Activated T-cell treated with anti-CD3 and anti-CD28 coated beads, Interleukin-2, amount 50 U/mL, for 72 hours (primary cell): ENCODE results near the gene SCTR. TPM values are rescaled to one million over a fixed set of nuclear protein-coding genes. Genes with fewer than 3 reads are reported as not detected.

Experiments used
- ATAC-seq, 2 donors: fragments of 150-1000 bp; cut with Tn5 transposase; replicated peaks in 1 of 2; 2 replicates each; pipeline ENCODE4 v1.10.0; 2021; ENCODE audit warnings: moderate library complexity in 2 of 2, mild to moderate bottlenecking in 1 of 2
- DNase-seq, 2 donors: peaks; one replicate each; pipeline ENCODE4 v3.0.0; 2021 to 2022; ENCODE audit warnings: mixed read lengths in 1 of 2
- H3K27ac Mint-ChIP-seq: one replicate; pipeline ENCODE4 v1.8.0; 2022; ENCODE audit warnings: mild to moderate bottlenecking, moderate library complexity, mixed read lengths
- H3K27me3 Mint-ChIP-seq: one replicate; pipeline ENCODE4 v1.8.0; 2022; ENCODE audit warnings: low read depth, mixed read lengths
- H3K36me3 Mint-ChIP-seq, 2 donors: one replicate each; pipeline ENCODE4 v1.8.0; 2022; ENCODE audit warnings: mixed read lengths in 2 of 2, mild to moderate bottlenecking in 1 of 2; ENCODE audit not compliant: insufficient read depth in 2 of 2
- H3K4me1 Mint-ChIP-seq: one replicate; pipeline ENCODE4 v1.8.0; 2022; ENCODE audit warnings: low read depth, mixed read lengths
- H3K4me3 Mint-ChIP-seq, 2 donors: one replicate each; pipeline ENCODE4 v1.8.0; 2022; ENCODE audit warnings: mild to moderate bottlenecking in 2 of 2, mixed read lengths in 2 of 2, moderate library complexity in 2 of 2
- H3K9me3 Mint-ChIP-seq, 2 donors: one replicate each; pipeline ENCODE4 v1.8.0; 2022; ENCODE audit warnings: mixed read lengths in 2 of 2
- total RNA-seq, 2 donors: library from RNA; stranded (reverse); gene quantifications; one replicate each; pipeline ENCODE4 v1.2.3, GENCODE V29; 2022

Gene SCTR
- total RNA-seq, 2 donors from 2014 or later = not detected

- no peak overlapping the region for H3K27ac Mint-ChIP-seq
- ATAC-seq = no peak
Measured at GRCh38 chr2:119438128-119438656, 86.1 kb downstream of the SCTR start.

GRCh38 chr2:119436993-119437772, 87.1 kb downstream of the SCTR start:
- Mint-ChIP-seq H3K9me3 (no peaks in the 10 kb centered on the region), H3K27ac (no peak overlapping the region)
- DNase-seq = no peak

More at GRCh38 chr2:119438128-119438656, 86.1 kb downstream of the SCTR start:
- H3K9me3 Mint-ChIP-seq = no peaks in the 10 kb centered on the region
- H3K27me3 Mint-ChIP-seq = peaks cover 34% of the 10 kb centered on the region
- no peaks in the 10 kb centered on the region for H3K4me1 Mint-ChIP-seq
- H3K36me3 Mint-ChIP-seq = no peaks in the 10 kb centered on the region
- DNase-seq = no peak
- no peak overlapping the region for H3K4me3 Mint-ChIP-seq

GRCh38 chr2:119435953-119436297, 88.4 kb downstream of the SCTR start:
- H3K27ac Mint-ChIP-seq = no peak overlapping the region
- no peak for ATAC-seq
- peaks cover 51% of the 10 kb centered on the region for H3K27me3 Mint-ChIP-seq
- DNase-seq = no peak
- H3K9me3 Mint-ChIP-seq = no peaks in the 10 kb centered on the region
- H3K4me1 Mint-ChIP-seq = peaks cover 6% of the 10 kb centered on the region
- no peak overlapping the region for H3K4me3 Mint-ChIP-seq
- H3K36me3 Mint-ChIP-seq = no peaks in the 10 kb centered on the region

More at GRCh38 chr2:119436993-119437772, 87.1 kb downstream of the SCTR start:
- peaks cover 4% of the 10 kb centered on the region for H3K4me1 Mint-ChIP-seq
- H3K4me3 Mint-ChIP-seq = no peak overlapping the region
- no peak for ATAC-seq
- peaks cover 45% of the 10 kb centered on the region for H3K27me3 Mint-ChIP-seq
- H3K36me3 Mint-ChIP-seq = no peaks in the 10 kb centered on the region

GRCh38 chr2:119435081-119435952, 89.0 kb downstream of the SCTR start:
- Mint-ChIP-seq H3K4me3 (no peak overlapping the region), H3K36me3 (no peaks in the 10 kb centered on the region), H3K27ac (no peak overlapping the region), H3K9me3 (no peaks in the 10 kb centered on the region), H3K27me3 (peaks cover 57% of the 10 kb centered on the region), H3K4me1 (peaks cover 6% of the 10 kb centered on the region)
- no peak for DNase-seq
- no peak for ATAC-seq

GRCh38 chr2:119434664-119435063, 89.6 kb downstream of the SCTR start:
- Mint-ChIP-seq H3K4me1 (peaks cover 6% of the 10 kb centered on the region), H3K9me3 (no peaks in the 10 kb centered on the region), H3K36me3 (no peaks in the 10 kb centered on the region), H3K27me3 (peaks cover 64% of the 10 kb centered on the region), H3K4me3 (no peak overlapping the region), H3K27ac (no peak overlapping the region)
- no peak for DNase-seq
- no peak for ATAC-seq

- no peak overlapping the region for H3K4me3 Mint-ChIP-seq
- H3K9me3 Mint-ChIP-seq = no peaks in the 10 kb centered on the region
- no peak overlapping the region for H3K27ac Mint-ChIP-seq
- peaks cover 71% of the 10 kb centered on the region for H3K27me3 Mint-ChIP-seq
- no peaks in the 10 kb centered on the region for H3K36me3 Mint-ChIP-seq
- DNase-seq (no peak), ATAC-seq (no peak)
- H3K4me1 Mint-ChIP-seq = peaks cover 6% of the 10 kb centered on the region
Measured at GRCh38 chr2:119433636-119434327, 90.5 kb downstream of the SCTR start.

- Mint-ChIP-seq H3K27ac (no peak overlapping the region), H3K36me3 (no peaks in the 10 kb centered on the region), H3K27me3 (peaks cover 67% of the 10 kb centered on the region), H3K4me1 (peaks cover 6% of the 10 kb centered on the region), H3K4me3 (no peak overlapping the region), H3K9me3 (no peaks in the 10 kb centered on the region)
- ATAC-seq (no peak), DNase-seq (no peak)
Measured at GRCh38 chr2:119432851-119433522, 91.3 kb downstream of the SCTR start.

GRCh38 chr2:119431976-119432850, 92.1 kb downstream of the SCTR start:
- H3K27me3 Mint-ChIP-seq = peaks cover 73% of the 10 kb centered on the region
- H3K36me3 Mint-ChIP-seq = no peaks in the 10 kb centered on the region
- ATAC-seq (peak in 1 of 2 donors; percentile 34), DNase-seq (peak in 1 of 2 donors; percentile 4)
- H3K27ac Mint-ChIP-seq = no peak overlapping the region
- H3K4me3 Mint-ChIP-seq = peak overlapping the region; percentile 42 to 70
- peaks cover 6% of the 10 kb centered on the region for H3K4me1 Mint-ChIP-seq
- no peaks in the 10 kb centered on the region for H3K9me3 Mint-ChIP-seq

- peak within 1 kb of the TSS; percentile 42 to 70 for H3K4me3 Mint-ChIP-seq
- no peaks in the 10 kb centered on the region for H3K9me3 Mint-ChIP-seq
- H3K27ac Mint-ChIP-seq = no peak within 1 kb of the TSS
- no peaks in the 10 kb centered on the region for H3K36me3 Mint-ChIP-seq
- ATAC-seq = peak; percentile 61 to 79
- peaks cover 81% of the 10 kb centered on the region for H3K27me3 Mint-ChIP-seq
- peaks cover 6% of the 10 kb centered on the region for H3K4me1 Mint-ChIP-seq
- peak; percentile 19 for DNase-seq
Measured at GRCh38 chr2:119431155-119431975, 92.9 kb downstream of the SCTR start, which contains the start of gene TMEM37. TSS of gene TMEM37 (plus strand) at chr2:119431854. CDS start at chr2:119431904, 50 bp downstream.

GRCh38 chr2:119430023-119430498, 94.2 kb downstream of the SCTR start:
- no peaks in the 10 kb centered on the region for H3K9me3 Mint-ChIP-seq
- peak overlapping the region in 1 of 2 donors; percentile 65 for H3K4me3 Mint-ChIP-seq
- DNase-seq (no peak), ATAC-seq (no peak)
- no peak overlapping the region for H3K27ac Mint-ChIP-seq
- H3K27me3 Mint-ChIP-seq = peaks cover 77% of the 10 kb centered on the region
- H3K36me3 Mint-ChIP-seq = no peaks in the 10 kb centered on the region
- H3K4me1 Mint-ChIP-seq = peaks cover 6% of the 10 kb centered on the region
